Fibroblast of pulmonary artery (primary cell): ENCODE measurements around the gene RNF181.
A peak's percentile ranks its signal among the peaks of the same experiment; 100 is the strongest.

Experiments
- DNase-seq: peaks from one replicate; pipeline ENCODE4 v3.0.0-alpha.2; 2010; ENCODE audit warnings: low read depth
- H3K4me3 ChIP-seq: replicated peaks from 2 replicates; pipeline ENCODE4 v1.5.1; 2011; ENCODE audit warnings: low read depth, mild to moderate bottlenecking, control low read depth, low read length, moderate library complexity
- CTCF ChIP-seq: IDR thresholded peaks from 2 replicates; pipeline ENCODE4 v1.5.1; 2011; ENCODE audit warnings: mild to moderate bottlenecking, control low read depth, low read length, inconsistent platforms; ENCODE audit errors: missing control alignments

Gene RNF181

GRCh38 chr2:85596026-85596333, 435 bp downstream of the RNF181 start:
- DNase-seq = no peak
- TF ChIP-seq CTCF = no peak

GRCh38 chr2:85596486-85597143, 1.1 kb downstream of the RNF181 start:
- peak overlapping the region; percentile 99 for H3K4me3 ChIP-seq
- no peak for DNase-seq
- TF ChIP-seq CTCF = no peak

More at GRCh38 chr2:85596026-85596333, 435 bp downstream of the RNF181 start:
- H3K4me3 ChIP-seq = peak overlapping the region; percentile 99

- DNase-seq = no peak
- TF ChIP-seq CTCF = no peak
- no peak overlapping the region for H3K4me3 ChIP-seq
These were observed 1.7 kb downstream of the RNF181 start for GRCh38 chr2:85597241-85597640.

GRCh38 chr2:85598594-85599340, 3.2 kb downstream of the RNF181 start:
- no peak for DNase-seq
- H3K4me3 ChIP-seq = no peak overlapping the region
- TF ChIP-seq CTCF = no peak

- TF ChIP-seq CTCF = no peak
- no peak overlapping the region for H3K4me3 ChIP-seq
- DNase-seq = no peak
These were observed 4.1 kb downstream of the RNF181 start for GRCh38 chr2:85599468-85600234.

GRCh38 chr2:85600235-85600575, 4.7 kb downstream of the RNF181 start:
- no peak for DNase-seq

More at GRCh38 chr2:85600235-85600575, 4.7 kb downstream of the RNF181 start:
- no peak overlapping the region for H3K4me3 ChIP-seq
- no peak for TF ChIP-seq CTCF
